GM19397 (cell line): ENCODE measurements around the gene SRSF3.
"Not testable (repeated sequence)": the region's sequence is repeated elsewhere in the genome, so short reads cannot be mapped to it uniquely, and the experiment has no call there.

Experiments
- ATAC-seq: cut with Tn5 transposase; IDR thresholded peaks from one replicate; pipeline ENCODE4 v1.9.1; 2021; ENCODE audit warnings: mild to moderate bottlenecking, moderate library complexity; ENCODE audit not compliant: unreplicated experiment

Gene SRSF3

GRCh38 chr6:36642913-36643817 is 49.0 kb downstream of the SRSF3 start:
- ATAC-seq = no peak

DNA sequence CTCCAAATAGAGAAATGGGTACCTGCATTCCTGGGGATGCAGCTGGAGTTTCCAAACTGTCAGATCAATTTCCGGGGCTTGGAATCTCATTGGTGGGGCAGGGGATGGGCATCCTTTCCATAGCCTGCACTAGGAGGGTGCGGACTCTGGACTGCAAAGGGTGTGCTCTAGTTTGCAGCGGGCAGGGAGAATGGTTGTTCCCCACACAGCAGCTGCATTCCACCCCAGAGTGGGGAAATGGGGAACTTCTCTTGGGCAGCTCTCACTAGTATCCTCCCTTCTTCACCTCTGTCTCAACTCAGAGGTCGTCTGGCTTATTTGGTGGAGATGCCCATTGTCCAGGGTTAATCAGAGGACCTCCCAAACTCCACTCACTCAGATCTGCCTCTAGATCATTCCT is 49.8 kb downstream of the SRSF3 start:
- ATAC-seq = no peak

DNA sequence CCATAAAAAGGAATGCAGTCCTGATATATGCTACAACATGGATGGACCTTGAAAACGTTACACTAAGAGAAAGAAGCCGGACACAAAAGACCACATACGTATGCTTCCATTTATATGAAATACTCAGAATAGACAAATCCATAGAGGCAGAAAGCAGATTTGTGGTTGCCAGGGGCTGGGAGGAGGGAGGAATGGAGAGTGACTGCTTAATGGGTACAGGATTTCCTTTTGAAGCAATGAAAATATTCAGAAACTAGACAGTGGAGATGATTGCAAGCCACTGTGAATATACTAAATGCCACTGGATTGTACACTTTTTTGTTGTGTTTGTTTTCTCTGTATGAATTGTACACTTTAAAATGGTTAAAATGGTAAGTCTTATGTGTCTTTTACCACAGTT is 54.9 kb downstream of the SRSF3 start:
- ATAC-seq = no peak

DNA sequence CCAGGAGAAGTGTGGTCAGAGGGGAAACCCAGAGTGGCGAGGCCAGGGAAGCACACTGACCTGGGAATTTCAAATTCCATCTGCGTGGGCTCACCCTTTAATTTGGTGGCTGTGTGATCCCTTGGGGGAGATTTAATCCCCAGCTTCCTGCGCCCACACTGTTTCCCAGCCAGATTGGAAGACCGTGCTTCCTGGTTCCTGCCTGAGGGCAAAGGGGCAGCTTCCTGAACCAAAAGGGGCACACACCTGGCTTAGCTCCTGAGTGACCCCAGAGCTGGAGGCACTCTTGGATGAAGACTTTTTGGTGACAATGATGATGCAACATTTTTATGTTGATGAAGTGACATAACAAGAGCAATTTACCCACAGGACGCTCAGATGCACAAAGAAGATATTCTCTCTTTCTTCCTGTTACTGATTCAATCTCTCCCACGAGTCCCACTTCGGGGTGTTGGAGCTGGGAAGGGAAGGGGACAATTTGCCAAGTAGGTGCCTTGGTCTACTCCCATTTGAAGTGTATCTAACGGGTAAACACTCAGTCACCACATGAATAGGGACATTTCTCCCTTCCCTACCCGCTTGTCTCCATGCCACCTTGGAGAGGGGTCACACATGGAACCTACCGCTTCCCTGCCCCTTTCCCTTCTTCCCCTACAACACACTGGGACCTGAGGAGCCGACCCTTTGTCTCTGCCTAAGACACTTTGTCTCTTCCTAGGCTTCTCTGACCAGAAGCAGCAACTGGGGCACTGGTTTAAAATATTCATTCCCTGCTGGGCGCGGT is 55.7 kb downstream of the SRSF3 start:
- ATAC-seq = no peak

DNA sequence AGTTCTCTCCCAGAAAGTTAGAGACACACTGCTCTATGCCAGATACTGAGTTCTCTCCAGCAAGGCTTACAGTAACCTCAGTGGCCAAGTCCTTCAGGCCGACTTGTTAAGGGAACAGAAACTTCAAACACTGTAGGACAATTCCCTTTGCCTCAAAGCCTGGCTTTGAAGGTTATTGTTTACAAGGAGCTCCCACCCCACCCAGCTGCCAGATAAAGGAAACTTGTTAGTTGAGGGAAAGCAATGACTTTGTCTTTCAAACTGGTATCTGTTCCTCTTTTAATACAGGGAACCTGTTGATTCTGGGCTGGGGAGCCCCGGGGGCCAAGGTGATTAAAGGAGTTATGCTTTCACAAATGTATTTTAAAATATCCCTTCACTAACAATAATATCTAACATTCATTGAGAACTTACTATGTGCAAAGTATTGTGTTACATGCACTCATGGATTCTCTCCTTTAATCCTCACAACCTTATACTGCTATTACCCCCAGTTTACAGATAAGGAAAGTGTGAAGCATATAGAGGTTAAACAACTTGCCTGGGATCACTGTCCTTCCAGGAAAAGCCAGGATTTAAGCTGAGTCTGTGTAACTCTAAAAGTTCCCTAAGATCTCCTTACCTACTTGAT is 56.8 kb downstream of the SRSF3 start:
- no peak for ATAC-seq

- no peak for ATAC-seq
These were observed 57.7 kb downstream of the SRSF3 start for GRCh38 chr6:36651659-36652379.

DNA sequence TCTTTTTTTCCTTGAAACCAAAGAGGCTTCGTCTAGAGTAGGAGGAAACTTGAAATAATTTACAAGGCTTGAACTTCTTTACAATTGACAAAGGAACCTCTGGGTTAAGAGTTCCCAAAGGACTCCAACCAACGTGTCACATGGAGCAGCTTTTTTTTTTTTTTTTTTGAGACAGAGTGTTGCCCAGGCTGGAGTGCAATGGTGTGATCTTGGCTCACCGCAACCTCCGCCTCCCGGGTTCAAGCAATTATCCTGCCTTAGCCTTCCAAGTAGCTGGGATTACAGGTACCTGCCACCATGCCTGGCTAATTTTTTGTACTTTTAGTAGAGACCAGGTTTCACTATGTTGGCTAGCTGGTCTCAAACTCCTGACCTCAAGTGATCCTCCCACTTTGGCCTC is 60.3 kb downstream of the SRSF3 start:
- not testable (repeated sequence) for ATAC-seq
